ENCODE measurements around the gene HSF4. TPM values are rescaled to one million over a fixed set of nuclear protein-coding genes. Genes with fewer than 3 reads are reported as not detected.

HSF4 gene
- total RNA-seq, 1 donor from 2014 or later, result 70.5 TPM

DNA sequence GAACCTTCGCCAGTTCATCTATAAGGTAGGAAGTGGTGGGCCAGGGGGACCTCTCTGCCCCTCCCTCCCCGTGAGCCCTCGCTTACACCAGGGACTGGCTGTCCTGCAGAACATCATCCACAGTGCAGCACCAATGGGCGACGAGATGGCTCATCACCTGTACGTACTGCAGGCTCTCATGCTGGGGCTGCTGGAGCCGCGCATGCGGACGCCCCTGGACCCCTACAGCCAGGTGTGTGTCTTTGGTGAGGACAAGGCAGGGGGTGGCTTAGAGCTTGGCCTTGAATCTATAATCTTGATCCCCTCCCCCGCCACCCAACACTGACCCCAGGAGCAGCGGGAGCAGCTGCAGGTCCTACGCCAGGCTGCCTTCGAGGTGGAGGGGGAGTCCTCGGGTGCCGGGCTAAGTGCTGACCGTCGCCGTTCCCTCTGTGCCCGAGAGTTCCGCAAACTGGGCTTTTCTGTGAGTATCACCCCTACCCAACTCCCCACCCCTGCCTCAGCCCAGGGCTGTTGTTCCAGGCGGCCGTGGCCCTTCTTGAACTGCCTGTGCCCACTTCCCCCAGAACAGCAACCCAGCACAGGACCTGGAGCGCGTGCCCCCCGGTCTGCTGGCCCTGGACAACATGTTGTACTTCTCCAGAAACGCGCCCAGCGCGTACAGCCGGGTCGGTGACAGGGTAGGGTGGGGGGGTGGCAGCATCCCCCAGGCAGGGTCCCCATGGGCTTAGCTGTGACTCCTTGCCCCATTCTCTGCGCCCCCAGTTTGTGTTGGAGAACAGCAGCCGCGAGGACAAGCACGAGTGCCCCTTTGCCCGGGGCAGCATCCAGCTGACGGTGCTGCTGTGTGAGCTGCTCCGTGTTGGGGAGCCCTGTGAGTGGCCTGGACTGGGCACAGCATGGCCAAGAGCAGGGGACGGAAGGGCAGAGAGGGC, 37.1 kb downstream of the HSF4 start:
- Histone ChIP-seq H3K27me3 (ENCODE audit: low read depth) (no peaks in the 10 kb centered on the region), H3K9me3 (replicated peaks) (no peaks in the 10 kb centered on the region), H3K4me1 (peaks cover 23% of the 10 kb centered on the region), H3K36me3 (peaks cover 50% of the 10 kb centered on the region), H3K27ac (replicated peaks) (no peak overlapping the region), H3K4me3 (no peak overlapping the region)
- no peak for TF ChIP-seq CTCF (IDR thresholded peaks at IDR 0.05; ENCODE audit: borderline replicate concordance)
- intact Hi-C loops (cut with micrococcal nuclease), result no loop called here
- DNase-seq, result no peak

DNA sequence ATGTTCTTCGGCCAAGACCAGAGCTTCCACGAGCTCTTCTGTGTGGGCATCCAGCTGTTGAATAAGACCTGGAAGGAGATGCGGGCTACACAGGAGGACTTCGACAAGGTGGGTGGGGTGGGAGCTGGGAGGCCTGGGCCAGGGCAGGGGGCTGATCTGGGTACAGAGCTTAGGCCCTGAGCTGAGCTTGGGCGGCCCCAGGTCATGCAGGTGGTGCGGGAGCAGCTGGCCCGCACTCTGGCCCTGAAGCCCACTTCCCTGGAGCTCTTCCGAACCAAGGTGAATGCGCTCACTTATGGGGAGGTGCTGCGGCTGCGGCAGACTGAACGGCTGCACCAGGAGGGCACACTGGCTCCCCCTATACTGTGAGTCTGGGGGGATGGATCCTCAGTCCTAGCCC, 37.9 kb downstream of the HSF4 start:
- intact Hi-C loops (cut with micrococcal nuclease), result no loop called here
- Histone ChIP-seq H3K9me3 (replicated peaks) (no peaks in the 10 kb centered on the region), H3K4me1 (peaks cover 21% of the 10 kb centered on the region), H3K27me3 (ENCODE audit: low read depth) (no peaks in the 10 kb centered on the region), H3K27ac (replicated peaks) (no peak overlapping the region), H3K4me3 (no peak overlapping the region), H3K36me3 (peaks cover 49% of the 10 kb centered on the region)
- DNase-seq, result no peak
- no peak for TF ChIP-seq CTCF (IDR thresholded peaks at IDR 0.05; ENCODE audit: borderline replicate concordance)

GRCh38 chr16:67202956-67203493, 38.5 kb downstream of the HSF4 start:
- Histone ChIP-seq H3K27ac (replicated peaks) (no peak overlapping the region), H3K9me3 (replicated peaks) (no peaks in the 10 kb centered on the region), H3K36me3 (peaks cover 46% of the 10 kb centered on the region), H3K4me1 (peaks cover 15% of the 10 kb centered on the region), H3K4me3 (no peak overlapping the region), H3K27me3 (ENCODE audit: low read depth) (no peaks in the 10 kb centered on the region)
- DNase-seq, result no peak
- no peak for TF ChIP-seq CTCF (IDR thresholded peaks at IDR 0.05; ENCODE audit: borderline replicate concordance)
- intact Hi-C loops (cut with micrococcal nuclease), result no loop called here

- no peak overlapping the region for H3K4me3 ChIP-seq
- DNase-seq, result no peak
- intact Hi-C loops (cut with micrococcal nuclease), result no loop called here
- H3K36me3 ChIP-seq, result peaks cover 42% of the 10 kb centered on the region
- no peak for TF ChIP-seq CTCF (IDR thresholded peaks at IDR 0.05; ENCODE audit: borderline replicate concordance)
- no peaks in the 10 kb centered on the region for H3K27me3 ChIP-seq (ENCODE audit: low read depth)
- no peak overlapping the region for H3K27ac ChIP-seq (replicated peaks)
- H3K4me1 ChIP-seq, result peaks cover 5% of the 10 kb centered on the region
- no peaks in the 10 kb centered on the region for H3K9me3 ChIP-seq (replicated peaks)
Measured at GRCh38 chr16:67204076-67204475, 39.5 kb downstream of the HSF4 start.

GRCh38 chr16:67206129-67206837, 41.7 kb downstream of the HSF4 start:
- Histone ChIP-seq H3K4me1 (no peaks in the 10 kb centered on the region), H3K36me3 (peaks cover 33% of the 10 kb centered on the region), H3K27ac (replicated peaks) (no peak overlapping the region), H3K27me3 (ENCODE audit: low read depth) (no peaks in the 10 kb centered on the region), H3K4me3 (no peak overlapping the region), H3K9me3 (replicated peaks) (no peaks in the 10 kb centered on the region)
- DNase-seq, result no peak
- no peak for TF ChIP-seq CTCF (IDR thresholded peaks at IDR 0.05; ENCODE audit: borderline replicate concordance)
- intact Hi-C loops (cut with micrococcal nuclease), result no loop called here

All from left ventricle myocardium inferior (tissue), 1 donor.